Fibroblast of skin of scalp (primary cell): ENCODE data around the gene SH3TC1.

ENCODE experiments used
- DNase-seq: peaks from one replicate; pipeline ENCODE4 v3.0.0-alpha.2; 2013

The SH3TC1 gene

DNA sequence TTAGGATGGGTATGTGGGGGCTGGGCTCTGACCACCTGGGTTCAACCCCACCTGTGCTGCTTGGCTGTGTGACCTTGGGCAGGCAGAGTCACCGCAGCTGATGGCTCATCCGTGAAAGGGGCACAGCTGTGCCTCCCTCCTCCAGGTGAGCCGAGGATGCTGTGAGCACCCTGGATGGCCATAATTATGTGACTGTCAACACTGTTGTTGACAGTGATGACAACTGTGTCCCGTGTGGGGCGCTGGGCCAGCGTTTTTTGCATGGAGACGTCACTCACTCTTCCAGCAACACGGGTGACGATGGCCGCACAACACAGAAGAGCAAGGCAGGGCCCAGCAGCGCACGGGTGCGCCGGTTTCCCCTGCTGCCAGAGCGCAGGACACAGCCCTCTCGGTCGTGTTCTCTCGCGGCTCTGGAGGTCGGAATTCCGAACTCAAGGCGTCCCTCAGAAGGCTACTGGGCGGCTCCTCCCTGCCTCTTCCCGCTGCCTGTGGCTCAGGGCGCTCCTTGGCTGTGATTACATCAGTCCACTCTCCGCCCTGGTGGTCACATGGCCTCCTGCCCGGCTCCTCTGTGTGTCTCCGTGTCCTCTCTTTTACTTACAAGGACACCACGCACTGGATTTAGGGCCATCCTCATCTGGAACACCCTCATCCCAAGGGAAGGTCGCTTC lies 1.3 kb downstream of the SH3TC1 start:
- DNase-seq = peak; percentile 12

GRCh38 chr4:8201321-8201781 lies 2.3 kb downstream of the SH3TC1 start:
- no peak for DNase-seq

DNA sequence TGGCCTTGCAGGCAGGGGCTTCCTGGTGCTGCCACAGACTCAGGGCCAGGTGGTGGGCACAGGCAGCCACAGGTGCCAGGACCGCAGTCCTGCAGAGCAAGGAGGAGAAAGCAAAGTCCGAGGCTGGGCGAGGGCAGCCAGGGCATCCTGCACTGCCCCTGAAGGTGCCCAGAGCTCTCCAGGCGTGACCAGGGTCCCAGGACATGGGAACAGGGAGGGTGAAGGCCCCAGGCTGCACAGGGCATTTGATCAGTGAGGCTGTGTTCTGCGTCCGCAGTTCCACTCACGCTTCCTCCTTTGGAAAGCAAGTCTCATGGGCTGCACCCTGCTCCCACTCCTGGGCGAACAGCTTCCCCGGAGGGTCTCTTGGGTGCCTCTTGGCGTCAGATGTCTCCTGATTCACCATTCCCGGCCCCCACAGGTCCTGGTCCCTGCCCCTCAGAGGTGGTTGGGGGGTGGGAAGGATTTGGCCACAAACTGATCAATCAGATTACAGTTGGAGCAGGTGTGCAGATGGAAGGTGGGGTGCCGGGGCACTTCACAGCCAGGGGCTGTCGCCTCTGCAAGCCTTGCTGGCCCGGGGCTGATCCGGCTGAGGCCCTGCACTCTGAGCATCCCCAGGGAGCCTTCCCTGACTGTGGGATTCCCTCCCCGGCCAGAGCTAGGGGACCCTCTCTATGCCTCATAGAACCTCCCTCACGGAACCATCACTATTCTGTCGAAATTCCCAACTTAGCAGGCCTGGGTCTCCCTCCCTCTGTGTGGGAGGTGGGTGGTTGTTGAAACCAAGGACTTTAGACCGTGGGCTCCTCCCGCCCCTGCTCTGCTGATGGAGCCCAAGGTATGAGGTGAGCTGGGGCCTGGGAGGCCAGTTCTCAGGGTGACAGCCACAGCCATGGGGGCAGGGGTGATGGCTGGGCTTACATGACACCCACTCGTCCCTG lies 3.3 kb downstream of the SH3TC1 start:
- DNase-seq = no peak

GRCh38 chr4:8203052-8203401 lies 3.9 kb downstream of the SH3TC1 start:
- no peak for DNase-seq

DNA sequence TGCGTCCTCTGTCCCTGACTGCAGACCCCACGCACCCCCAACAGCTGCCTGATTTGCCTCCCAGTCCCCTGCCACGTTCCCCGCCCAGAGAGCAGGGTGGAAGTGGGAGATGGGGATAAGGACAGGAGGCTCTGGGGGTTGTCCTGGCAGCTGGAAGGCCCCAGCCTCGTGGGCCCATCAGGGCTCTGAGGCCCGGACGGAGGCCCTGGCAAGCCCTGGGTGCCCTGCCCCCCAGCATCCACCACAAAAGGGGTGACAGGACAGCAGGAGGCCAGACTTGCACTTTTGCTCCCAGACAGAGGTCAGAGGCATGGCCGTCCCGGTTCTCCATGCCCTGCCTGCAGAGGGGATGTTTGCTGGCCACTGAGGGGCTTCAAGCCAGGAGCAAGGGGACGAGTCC lies 4.7 kb downstream of the SH3TC1 start:
- no peak for DNase-seq

DNA sequence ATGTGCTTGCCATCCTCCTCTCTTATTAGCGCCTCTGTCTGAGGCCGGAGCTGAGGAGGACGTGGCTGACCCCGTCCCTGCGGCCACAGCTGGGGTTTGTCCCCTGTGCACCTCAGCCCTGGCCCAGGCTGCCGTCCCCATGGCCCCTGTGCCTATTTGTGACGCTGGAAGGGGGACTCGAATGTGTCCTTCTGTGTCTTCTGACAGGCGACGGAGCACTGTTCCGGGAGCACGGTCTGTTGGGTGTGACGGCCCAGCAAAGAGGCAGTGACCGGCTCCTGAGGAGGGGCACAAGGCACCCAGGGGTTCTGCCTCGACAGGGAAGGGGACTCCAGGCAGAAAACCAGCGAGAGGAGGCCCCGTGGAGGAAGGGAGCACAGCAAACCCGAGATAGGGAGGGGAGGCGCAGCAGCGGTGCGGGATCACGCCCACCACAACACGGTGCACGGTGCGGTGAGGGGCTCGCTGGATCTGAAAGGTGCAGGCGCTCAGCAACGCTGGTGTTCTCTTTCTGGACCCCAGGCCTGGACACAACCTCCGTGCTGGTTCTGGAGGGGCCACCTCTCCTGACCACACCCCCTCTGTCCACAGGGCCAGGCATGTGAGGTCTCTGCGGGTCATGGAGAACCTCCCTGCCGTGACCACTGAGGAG lies 5.6 kb downstream of the SH3TC1 start:
- DNase-seq = no peak

DNA sequence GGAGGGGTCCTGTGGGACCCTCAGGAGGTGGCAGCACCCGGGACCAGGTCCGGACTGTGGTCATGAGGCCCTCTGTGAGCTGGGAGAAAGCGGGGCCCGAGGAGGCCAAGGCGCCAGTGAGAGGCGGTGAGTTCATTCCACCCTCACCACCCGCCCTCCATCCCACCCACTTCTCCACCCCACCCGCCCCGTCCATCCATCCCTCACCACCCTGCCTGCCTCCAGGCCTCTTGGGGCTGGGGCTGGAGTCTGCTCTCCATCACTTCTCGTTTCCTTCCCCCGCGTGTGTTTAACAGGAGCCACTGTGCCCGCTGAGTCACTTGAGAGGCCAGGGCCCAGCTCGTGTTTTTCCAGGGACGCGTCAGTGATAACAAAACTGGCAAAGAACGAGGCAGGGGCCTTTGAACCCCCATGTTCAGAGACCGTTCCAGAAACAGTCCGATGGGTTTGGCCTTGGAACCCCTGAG lies 6.2 kb downstream of the SH3TC1 start:
- DNase-seq = no peak

DNA sequence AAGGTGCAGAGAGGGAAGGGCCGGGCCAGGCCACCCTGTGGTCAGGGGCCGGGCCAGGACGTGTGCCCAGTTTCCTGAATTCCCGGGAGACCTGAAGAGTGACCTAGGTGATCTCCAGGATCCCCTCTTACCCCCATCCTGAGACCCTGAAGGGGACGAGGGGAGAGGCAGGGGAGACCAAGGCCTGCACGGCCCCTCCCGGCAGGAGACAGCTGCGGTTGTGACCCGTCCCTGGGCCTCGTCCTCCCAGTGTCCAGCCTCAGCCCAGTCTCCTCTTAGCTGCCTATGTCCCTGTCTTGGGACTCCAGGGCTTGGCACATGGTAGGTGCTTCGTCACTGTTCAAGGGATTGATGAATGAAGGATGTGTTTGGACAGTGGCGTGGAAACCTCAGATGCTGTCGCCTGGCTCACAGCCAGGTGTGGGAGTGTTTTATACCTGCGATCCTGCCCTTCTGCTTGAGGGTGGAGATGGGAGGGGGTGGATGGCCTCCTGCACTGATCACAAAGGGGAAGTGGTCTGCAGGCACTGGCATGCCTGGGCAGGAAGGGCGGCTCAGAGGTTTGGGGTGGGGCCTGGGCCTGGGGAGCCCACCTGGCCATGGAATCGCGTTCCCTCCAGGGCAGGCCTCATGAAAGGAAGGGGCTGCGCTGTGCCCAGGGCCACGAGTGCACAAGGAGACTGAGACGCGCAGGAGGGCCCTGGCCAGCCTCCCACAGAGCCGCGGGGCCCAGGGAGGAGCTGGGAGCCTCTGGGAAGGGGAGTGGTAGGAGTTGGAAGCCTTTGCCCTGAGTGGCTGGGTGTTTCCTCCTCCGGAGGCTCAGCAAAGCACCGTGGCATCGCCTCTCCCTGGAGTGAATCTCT lies 6.9 kb downstream of the SH3TC1 start:
- DNase-seq = no peak

- DNase-seq = no peak
Observed at GRCh38 chr4:8207314-8207713, 8.2 kb downstream of the SH3TC1 start.

GRCh38 chr4:8208565-8208964 lies 9.5 kb downstream of the SH3TC1 start:
- no peak for DNase-seq

- no peak for DNase-seq
Observed at GRCh38 chr4:8209181-8209874, 10.2 kb downstream of the SH3TC1 start.

GRCh38 chr4:8210010-8210409 lies 10.9 kb downstream of the SH3TC1 start:
- DNase-seq = no peak

GRCh38 chr4:8210616-8211015 lies 11.5 kb downstream of the SH3TC1 start:
- DNase-seq = no peak

DNA sequence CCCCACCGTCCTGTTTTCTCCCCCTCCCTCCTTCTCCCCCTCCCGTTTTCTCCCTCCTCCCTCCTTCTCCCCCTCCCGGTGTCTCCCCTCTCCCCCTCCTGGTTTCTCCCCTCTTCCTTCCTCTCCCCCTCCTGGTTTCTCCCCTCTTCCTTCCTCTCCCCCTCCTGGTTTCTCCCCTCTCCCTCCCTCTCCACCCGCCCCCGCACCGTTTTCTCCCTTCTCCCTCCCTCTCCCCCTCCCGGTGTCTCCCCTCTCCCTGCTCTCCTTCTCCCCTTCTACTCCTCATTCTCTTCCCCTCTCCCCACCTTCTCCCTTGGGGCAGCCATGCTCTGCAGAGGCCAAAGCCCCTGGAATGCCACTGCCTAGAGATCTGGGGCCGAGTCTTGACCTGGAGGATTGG lies 12.2 kb downstream of the SH3TC1 start:
- DNase-seq = no peak

GRCh38 chr4:8211737-8212581 lies 12.9 kb downstream of the SH3TC1 start:
- no peak for DNase-seq

DNA sequence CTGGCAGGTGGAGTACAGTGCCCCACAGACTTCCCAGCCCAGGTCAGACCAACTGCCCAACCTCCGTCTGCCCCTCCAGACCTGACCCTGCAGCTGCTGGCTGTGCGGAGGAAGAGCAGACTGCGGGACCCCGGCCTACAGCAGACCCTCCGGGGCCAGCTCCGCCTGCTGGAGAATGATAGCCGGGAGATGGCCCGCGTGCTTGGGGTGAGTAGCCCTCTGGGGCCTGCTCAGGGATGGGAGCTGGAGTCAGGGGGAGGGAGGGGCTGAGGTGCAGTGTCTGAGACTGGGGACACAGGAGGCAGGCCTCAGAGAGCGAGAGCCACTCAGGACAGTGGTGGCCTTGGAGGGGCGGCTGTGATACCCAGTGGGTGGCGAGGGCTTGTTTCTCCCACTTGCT lies 13.5 kb downstream of the SH3TC1 start:
- DNase-seq = no peak

- no peak for DNase-seq
Observed at GRCh38 chr4:8213121-8213520, 14.0 kb downstream of the SH3TC1 start.

GRCh38 chr4:8214136-8214535 lies 15.0 kb downstream of the SH3TC1 start:
- no peak for DNase-seq

- DNase-seq = peak; percentile 69
Observed at GRCh38 chr4:8215001-8215427, 15.9 kb downstream of the SH3TC1 start.

- no peak for DNase-seq
Observed at GRCh38 chr4:8215641-8216442, 16.8 kb downstream of the SH3TC1 start.
